GM21526 (cell line): ENCODE results near the gene CNKSR2.

Experiments
- ATAC-seq: cut with Tn5 transposase; IDR thresholded peaks from one replicate; pipeline ENCODE4 v1.9.1; 2021; ENCODE audit warnings: moderate library complexity; ENCODE audit not compliant: unreplicated experiment, low FRiP score

The CNKSR2 gene

DNA sequence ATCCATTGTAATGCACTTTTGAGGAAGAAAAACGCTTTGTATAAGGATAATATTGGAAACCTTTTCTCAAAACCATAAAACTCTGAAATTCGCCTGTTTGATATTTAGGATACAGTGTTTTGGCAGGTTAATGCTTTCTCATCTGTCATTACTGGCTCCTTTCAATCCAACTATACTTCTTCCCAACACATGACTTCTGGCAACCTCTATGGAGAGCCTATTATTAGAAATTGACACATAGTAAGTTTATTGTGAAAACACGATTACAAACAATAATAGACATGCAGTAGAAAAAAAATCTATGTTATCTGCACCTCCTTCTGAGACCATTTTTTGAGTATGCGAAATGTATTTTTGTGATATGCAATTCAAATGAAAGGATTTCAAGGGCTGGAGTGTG is 288.5 kb downstream of the CNKSR2 start:
- ATAC-seq = no peak

DNA sequence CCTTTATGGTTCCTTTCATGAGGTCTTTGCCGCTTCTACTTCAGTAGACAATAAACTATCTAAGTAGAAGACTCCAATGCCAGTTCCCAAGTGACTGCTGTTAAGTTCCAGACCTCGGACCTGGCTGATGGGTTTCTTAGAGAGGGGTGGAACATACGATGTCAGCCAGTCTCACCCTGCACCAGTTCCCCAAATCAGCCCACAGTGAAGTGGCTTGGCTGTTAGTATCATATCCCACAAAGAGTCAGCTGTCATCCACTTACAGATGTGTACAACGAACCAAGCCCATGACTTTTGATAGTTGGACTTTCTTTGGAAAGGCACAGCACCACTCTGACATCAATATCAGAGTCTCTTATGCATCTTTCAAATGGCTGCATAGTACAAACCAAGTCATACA is 292.0 kb downstream of the CNKSR2 start:
- ATAC-seq = no peak

DNA sequence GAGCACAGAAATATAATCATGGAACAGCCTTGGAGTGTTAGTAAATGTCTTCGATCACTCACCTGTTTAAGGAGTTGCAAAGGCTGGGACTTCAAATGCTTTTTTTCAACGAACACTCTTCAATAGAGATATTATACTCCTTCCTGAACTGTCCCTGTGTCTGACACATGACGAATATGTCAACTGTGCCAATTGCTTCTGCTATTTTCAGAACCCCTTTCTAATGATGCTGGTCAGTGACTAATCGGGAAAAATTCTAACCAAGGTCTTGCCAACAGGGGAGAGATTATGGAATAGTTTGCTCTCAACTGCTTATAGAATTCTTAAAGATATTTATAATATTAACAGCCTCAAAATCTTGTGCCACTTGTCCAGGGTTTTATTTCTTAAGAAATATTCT is 292.5 kb downstream of the CNKSR2 start:
- ATAC-seq = no peak

DNA sequence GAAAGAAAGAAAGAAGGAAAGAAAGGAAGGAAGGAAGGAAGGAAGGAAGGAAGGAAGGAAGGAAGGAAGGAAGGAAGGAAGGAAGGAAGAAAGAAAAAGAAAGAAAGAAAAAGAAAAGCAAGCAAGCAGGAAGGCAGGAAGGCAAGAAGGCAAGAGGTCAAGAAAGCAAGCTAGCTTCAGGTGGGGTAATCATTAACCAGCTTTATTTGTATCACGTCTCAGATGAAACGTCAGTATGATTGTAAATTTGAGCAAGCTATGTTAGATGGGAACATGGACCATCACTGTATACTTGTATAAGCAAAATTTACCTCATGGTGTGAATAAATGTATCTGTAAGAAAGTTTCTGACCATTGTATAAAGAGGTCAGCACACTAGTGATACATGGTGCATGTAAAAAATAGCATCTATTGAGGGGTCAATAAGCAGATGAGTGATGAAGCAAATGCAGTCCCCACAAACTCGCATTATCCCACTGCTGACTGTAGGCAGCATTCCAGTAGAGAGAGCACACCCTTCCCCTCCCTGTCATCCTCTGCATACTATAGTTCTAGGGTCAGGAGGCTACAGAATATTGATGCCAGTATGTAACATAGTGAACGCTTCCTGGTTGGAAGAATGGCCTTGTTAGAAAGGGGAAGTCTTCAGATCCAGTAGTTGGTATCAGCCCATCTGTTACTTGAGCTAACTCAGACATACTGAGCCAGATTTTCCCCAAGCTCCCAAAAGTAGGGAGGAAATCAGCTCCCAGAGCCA is 300.4 kb downstream of the CNKSR2 start:
- ATAC-seq = no peak

DNA sequence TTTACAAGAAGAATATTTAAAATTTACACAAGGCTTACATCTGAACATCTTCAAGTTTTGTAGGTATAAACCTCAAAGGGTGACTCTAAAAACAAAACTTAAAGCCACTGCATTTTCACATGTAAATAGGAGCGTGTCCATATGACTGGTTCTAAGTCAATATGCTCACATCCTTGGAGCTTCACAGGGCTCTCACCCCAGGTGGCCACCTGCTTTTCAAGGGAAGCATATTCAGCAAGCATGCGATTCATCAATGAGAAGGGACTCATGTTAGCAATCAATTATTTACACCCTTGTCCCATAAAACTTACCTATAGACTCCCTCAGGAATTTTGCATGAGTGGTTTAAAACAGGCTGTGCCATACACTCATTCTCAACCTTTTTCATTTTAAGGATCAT is 301.7 kb downstream of the CNKSR2 start:
- no peak for ATAC-seq

DNA sequence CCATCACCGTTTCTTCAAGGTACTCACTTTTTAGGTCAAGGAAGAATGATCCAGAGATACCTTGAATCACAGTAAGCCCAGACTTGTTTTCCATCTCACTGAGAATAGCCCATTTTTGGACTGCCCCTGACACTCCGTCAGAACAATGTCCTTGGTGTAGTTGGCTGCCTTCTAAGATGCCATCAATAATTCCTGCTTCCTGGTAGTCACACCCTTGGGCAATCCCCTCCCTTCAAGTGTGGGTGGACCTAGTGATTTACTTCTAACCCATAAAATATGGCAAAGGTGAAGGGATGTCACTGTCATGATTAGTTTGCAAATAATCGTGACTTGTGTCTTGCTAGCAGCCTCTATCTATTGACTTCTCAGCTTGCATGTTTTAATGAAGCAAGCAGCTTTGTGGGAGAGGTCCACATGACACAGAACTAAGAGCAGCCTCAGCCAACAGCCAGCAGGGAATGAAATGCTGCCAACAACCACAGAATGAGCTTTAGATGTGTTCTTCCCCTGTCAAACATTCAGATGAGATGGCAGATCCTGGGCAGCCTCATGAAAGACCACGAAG is 303.9 kb downstream of the CNKSR2 start:
- no peak for ATAC-seq

DNA sequence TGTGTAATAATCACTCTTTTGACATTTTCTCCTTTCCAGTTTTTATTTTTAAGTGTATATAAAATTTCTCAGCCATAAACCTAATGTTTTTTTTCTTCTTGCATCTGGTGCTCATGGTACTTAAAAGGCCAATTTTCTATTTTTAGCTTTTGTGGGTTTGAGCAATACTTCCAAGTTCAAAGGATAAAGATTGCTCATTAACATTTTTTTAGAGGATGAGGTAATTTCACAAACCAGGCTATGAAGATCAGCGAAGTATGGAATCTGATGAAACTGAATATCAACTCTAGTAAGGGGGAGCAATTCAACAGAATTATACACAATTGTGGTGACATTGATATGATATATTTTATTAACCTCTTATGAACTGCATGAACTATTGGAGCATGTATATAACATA is 309.7 kb downstream of the CNKSR2 start:
- no peak for ATAC-seq

DNA sequence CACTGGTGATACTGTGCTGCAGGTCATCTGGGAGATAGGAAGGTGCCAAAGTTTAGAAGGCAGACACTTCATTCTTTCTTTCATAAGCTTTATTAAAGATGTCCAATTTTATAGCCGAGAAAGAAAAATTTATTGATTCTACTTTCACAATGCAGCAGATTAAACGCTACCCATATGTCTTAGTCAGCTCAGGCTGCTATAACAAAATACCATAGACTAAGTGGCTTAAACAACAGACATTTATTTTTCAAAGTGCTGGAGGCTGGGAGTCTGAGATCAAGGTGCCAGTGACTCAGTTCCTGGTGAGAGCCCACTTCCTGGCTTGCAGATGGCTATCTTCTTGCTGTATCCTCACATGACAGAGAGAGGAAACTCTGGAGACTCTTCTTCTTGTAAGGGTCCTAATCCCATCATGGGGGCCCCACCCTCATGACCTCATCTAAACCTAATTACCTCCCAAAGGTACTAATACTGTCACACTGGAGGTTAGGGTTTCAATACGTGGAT is 317.3 kb downstream of the CNKSR2 start:
- ATAC-seq = no peak

DNA sequence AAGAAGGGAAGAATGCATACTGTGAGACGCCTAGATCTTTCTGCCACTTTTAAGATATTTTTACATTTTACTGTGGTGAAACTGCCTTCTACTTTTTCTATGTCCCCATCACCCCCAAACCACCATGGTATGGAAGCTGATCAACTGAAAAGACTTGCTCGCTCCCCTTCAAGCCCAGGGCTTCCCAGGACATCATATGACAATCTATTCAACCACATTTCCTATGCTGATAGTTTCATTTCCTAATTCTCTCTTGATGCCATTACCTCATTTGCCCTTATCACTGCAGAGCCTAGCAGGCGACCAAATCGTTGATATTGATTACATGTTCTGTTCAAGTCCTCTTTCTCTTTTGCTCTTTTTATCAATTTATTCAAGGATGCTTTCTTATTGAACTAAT is 324.1 kb downstream of the CNKSR2 start:
- no peak for ATAC-seq

DNA sequence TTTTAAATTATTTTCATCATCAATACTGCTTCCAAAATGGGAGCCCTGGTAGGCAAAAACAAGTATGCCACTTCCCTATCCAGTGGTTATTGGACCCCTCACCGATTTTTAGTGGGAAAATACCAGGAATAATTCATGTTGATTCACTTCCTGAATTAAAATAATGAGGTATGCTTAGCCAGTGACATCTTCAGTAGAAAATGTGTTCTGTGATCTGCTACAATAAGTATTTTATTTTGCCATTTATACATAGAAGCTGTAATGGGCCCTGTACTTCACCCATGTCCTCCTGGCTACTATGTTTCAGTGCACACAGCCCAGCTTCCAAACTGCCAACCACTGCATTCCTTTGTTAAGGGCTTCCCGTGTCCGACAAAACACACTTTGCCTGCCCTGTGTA is 324.9 kb downstream of the CNKSR2 start:
- ATAC-seq = no peak

DNA sequence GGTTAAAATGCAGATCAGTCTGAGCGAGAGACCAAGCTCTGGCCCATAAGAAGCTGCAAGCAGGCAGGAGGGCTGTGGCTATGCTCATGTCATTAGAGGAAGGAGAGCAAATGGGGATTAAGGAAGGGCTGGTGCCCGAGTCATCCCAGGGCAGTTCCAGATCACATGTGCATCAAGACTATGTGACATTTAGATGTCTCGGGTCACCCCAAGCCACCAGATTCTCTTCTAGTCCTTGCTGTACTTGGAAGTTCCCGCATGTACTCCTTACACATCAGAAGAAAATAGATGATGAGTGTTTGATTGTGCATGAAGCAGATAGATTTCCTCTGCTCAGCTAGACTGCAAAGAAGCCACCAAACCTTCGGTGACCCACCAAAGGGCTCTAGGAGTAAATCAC is 326.1 kb downstream of the CNKSR2 start:
- ATAC-seq = no peak

DNA sequence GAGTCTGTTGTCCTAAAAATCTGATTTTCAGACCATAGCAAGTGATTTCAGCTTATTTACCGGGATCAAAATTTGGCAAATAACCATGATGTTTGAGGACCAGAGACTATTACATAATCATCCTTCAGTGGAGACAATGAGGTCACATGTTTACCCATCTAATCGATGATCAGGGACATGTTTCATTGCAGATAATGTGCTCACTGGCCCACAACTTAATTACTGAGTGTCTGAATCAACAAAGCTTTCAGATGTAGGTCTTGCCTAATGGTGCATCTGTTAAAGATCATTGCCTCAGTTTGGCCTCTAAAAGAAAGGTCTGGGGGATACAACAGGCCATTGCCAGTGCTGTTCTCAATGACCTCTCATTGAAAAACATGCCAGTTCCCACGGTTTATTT is 326.7 kb downstream of the CNKSR2 start:
- no peak for ATAC-seq

DNA sequence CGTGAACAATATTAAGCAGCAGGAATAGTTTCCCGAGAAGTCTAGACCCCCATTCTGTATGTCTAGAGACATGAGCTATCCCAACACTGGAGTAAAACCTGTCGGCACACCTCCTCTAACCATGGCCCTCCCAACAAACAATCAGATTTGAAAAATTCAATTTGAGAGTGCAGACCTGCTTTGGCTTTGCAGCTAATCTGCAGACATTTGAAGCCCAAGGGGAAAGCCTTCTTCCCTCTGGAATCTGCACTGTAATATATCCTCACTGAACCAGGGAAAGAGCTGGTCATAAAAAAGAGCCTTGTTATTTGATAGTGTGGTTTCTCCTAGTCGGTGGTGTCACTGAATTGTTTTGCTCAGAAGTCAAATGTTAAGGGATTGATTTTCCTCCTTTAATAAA is 328.5 kb downstream of the CNKSR2 start:
- ATAC-seq = no peak
